Upper lobe of right lung (tissue), 1 donor: ENCODE results near the gene HOXC9. TPM values are rescaled to one million over a fixed set of nuclear protein-coding genes. Genes with fewer than 3 reads are reported as not detected.

Experiments
- ATAC-seq: fragments of 200-7000 bp; cut with Tn5 transposase; one replicate; pipeline ENCODE4 v1.9.1; 2020; ENCODE audit warnings: mild to moderate bottlenecking, moderate library complexity
- DNase-seq: peaks from one replicate; pipeline ENCODE4 v3.0.0-alpha.2; 2020
- H3K27ac ChIP-seq: fragments of 200-600 bp; one replicate; pipeline ENCODE4 v1.8.0; 2022
- H3K27me3 ChIP-seq: fragments of 200-600 bp; one replicate; pipeline ENCODE4 v1.8.0; 2022; ENCODE audit warnings: mild to moderate bottlenecking
- H3K36me3 ChIP-seq: fragments of 200-600 bp; one replicate; pipeline ENCODE4 v1.8.0; 2022
- H3K4me1 ChIP-seq: fragments of 200-600 bp; one replicate; pipeline ENCODE4 v1.8.0; 2022
- H3K4me3 ChIP-seq: fragments of 200-600 bp; one replicate; pipeline ENCODE4 v1.8.0; 2022; ENCODE audit warnings: mild to moderate bottlenecking
- H3K9me3 ChIP-seq: fragments of 200-600 bp; one replicate; pipeline ENCODE4 v1.8.0; 2022
- intact Hi-C: fragments of 100-400 bp; cut with DNase I; formaldehyde crosslinking; loops from one replicate; pipeline ENCODE4 v1.11.0; 2022
- total RNA-seq: library from RNA; stranded (reverse); fragmentation: NEBNext Ultra II Directional; extraction: Animal tissue kit (Norgen Biotek cat#: 25700); gene quantifications from one replicate; pipeline ENCODE4 v1.2.1, GENCODE V29; 2021
- TF ChIP-seq, protein P1 (sequence below): fragments of 200-600 bp; IDR thresholded peaks from one replicate; pipeline ENCODE4 v1.8.0; 2022; ENCODE audit warnings: antibody characterized with exemption
- donor health status: DM: no; HTN: yes; CAD: no; lungs with severe emphysema.

Gene HOXC9
- total RNA-seq, 1 donor from 2014 or later: 0.61 TPM

DNA sequence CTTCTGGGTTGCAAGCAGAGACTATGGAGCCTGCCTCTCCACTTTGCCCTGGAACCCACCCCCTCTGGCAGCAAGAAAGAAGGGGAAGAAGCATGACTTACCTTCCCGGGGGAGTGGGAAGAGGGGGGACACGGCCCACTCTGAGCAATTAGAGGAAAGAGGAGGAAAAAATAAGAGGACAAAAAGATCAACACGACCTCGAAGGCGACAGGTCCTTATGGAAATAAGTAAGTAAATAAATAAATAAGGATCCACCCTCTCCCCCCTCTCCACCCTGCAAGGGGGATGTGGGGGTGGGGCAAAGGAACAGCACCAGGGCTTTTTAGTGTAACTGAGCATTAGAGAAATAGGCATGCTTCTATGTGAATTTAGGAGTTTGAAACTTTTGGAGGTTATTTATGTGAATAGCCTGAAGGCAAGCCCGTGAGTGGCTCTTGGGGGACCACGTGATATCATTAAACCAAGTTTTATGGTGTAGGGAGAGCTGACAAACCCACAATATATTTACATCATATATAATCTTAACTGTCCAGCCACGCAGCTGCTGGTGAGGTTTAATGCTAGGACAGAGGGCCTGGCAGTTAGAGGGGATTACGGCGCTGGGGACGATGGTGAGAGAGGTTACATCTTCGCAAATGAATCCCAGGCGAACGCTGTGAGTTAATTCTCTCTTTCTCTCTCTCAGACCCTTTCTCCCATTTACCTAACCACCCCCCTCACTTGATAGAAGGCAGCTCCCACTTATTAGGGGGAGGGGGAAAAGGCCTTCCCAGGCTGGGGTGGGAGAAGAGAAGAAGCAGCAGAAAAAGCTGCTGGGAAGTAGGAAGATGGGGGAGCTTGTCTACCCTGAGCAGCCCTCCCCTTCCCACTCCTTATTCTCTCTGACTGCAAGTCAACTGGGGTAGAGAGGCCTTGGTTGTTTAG lies 37.7 kb downstream of the HOXC9 start:
- Histone ChIP-seq H3K4me3 (no peak overlapping the region), H3K9me3 (no peaks in the 10 kb centered on the region), H3K4me1 (no peaks in the 10 kb centered on the region), H3K36me3 (no peaks in the 10 kb centered on the region), H3K27ac (no peak overlapping the region), H3K27me3 (peaks cover 92% of the 10 kb centered on the region)
- no peak for ATAC-seq
- TF ChIP-seq, protein P1, sequence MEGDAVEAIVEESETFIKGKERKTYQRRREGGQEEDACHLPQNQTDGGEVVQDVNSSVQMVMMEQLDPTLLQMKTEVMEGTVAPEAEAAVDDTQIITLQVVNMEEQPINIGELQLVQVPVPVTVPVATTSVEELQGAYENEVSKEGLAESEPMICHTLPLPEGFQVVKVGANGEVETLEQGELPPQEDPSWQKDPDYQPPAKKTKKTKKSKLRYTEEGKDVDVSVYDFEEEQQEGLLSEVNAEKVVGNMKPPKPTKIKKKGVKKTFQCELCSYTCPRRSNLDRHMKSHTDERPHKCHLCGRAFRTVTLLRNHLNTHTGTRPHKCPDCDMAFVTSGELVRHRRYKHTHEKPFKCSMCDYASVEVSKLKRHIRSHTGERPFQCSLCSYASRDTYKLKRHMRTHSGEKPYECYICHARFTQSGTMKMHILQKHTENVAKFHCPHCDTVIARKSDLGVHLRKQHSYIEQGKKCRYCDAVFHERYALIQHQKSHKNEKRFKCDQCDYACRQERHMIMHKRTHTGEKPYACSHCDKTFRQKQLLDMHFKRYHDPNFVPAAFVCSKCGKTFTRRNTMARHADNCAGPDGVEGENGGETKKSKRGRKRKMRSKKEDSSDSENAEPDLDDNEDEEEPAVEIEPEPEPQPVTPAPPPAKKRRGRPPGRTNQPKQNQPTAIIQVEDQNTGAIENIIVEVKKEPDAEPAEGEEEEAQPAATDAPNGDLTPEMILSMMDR: no peak
- DNase-seq: no peak
- intact Hi-C loops: no loop called here

DNA sequence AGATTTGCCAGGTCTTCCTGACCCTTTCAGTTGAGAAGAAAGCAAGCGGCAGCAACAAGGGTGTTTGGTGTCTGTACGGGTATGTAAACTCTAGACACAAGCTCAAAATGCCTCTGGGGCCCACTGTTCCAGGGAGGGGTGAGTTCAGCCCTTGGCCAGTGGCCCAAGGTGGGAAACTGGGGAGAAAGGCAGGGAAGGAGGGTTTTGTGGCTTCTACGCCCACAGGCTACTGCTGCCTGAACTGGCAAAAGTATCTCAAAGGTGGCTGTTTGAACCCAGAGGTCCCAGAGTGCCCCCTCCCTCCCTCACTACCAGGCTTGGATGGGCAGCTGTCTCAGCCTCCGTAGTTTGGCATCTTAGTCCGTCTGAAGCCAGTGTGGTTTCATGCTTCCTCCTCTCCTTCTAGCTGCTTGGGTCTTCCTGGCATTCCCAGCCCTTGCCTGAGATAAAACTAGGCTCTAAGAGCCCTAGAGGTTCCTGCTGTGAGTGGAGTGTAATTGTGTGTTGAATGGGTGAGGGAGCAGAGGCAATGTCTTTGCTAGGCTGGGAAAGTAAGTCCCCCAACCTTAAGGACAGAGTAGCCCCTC lies 38.4 kb downstream of the HOXC9 start:
- no peak for ATAC-seq
- H3K27ac ChIP-seq: no peak overlapping the region
- no peaks in the 10 kb centered on the region for H3K9me3 ChIP-seq
- TF ChIP-seq, protein P1: no peak
- intact Hi-C loops: no loop called here
- H3K27me3 ChIP-seq: peaks cover 92% of the 10 kb centered on the region
- no peak overlapping the region for H3K4me3 ChIP-seq
- no peaks in the 10 kb centered on the region for H3K4me1 ChIP-seq
- H3K36me3 ChIP-seq: no peaks in the 10 kb centered on the region
- DNase-seq: no peak

DNA sequence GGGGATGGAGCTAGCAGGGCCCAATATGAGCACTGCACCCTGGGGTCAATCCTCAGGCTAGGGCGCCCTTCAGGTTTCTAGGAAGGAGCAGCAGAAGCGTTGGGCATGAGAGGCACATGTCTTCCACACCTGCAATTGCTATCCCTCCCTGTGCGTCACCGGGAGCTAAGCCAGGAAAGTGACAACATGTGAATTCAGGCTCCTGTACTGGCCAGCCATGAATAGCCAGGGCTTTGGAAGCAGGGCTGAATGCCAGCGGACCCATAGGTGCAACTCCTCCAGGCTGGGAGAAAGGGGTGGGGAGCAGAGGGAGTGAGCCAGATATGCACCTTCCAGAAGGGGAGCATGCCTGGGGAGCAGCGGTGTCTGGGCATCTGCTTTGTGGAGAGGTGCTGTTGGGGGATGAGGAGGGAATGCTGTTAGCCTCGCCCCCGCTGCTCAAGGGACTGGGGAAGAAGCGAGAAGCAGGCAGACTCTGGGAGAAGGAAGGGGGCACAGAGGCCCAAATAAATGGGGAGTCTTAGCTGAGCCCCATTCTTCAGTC lies 39.0 kb downstream of the HOXC9 start:
- H3K27ac ChIP-seq: no peak overlapping the region
- no peaks in the 10 kb centered on the region for H3K36me3 ChIP-seq
- TF ChIP-seq, protein P1: no peak
- no peaks in the 10 kb centered on the region for H3K4me1 ChIP-seq
- DNase-seq (no peak), ATAC-seq (no peak)
- no peaks in the 10 kb centered on the region for H3K9me3 ChIP-seq
- intact Hi-C loops: no loop called here
- H3K27me3 ChIP-seq: peaks cover 89% of the 10 kb centered on the region
- H3K4me3 ChIP-seq: no peak overlapping the region

DNA sequence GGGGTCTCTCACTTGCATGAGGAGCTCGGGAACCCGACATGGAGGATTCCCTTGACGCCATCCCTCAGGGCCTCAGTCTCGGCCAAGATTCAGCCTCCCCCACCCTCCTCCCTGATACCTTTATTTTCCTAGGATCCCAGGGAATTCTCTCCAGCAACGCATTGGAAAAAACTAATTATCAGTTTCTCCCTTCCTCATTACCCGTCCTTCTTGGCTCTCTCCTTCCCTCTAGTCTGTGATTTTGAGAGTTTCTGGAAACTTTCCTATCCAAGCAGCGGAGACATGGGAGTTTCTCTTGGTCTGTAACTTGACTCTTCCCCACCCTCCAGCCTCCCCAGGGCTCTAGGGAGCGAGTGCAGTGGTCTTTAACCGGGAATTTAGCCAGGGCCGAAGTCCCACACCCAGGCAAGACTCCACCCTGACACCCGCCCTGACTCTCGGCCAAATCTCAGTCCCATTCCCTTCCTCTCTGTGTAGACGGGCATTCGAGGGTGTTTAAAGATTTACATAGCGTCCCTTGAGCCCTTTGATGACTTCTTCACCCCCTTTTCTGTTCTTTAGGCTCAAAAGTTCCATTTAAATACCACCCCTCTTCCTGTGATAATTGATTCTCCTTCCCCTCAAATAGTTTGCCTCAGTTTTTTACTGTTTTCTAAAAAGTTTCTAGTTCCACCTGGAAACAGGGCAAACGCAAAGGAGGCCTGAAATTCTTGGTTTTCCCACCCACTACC lies 39.6 kb downstream of the HOXC9 start:
- ATAC-seq: no peak
- H3K27ac ChIP-seq: no peak overlapping the region
- H3K36me3 ChIP-seq: no peaks in the 10 kb centered on the region
- no peak for DNase-seq
- intact Hi-C loops: no loop called here
- H3K4me3 ChIP-seq: no peak overlapping the region
- H3K9me3 ChIP-seq: no peaks in the 10 kb centered on the region
- H3K27me3 ChIP-seq: peaks cover 83% of the 10 kb centered on the region
- TF ChIP-seq, protein P1: no peak
- no peaks in the 10 kb centered on the region for H3K4me1 ChIP-seq

DNA sequence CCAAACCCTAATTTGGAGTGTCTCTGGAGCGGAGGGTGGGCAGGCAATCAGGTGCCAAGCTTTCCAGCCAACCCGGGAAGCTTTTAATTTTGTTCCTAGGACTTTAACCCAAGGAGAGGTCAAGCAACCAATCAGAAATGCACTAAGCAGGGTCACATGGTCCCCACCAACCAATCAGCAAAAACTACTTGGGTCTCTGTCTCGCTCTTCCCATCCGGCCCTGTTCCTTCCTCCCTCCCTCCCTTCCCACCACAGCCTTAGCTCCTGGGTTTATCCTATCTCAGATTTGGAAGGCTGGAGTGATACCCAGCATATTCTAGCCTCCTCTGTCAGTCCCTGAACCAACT lies 40.2 kb downstream of the HOXC9 start:
- TF ChIP-seq, protein P1: no peak
- Histone ChIP-seq H3K36me3 (no peaks in the 10 kb centered on the region), H3K9me3 (no peaks in the 10 kb centered on the region), H3K27me3 (peaks cover 83% of the 10 kb centered on the region), H3K4me1 (no peaks in the 10 kb centered on the region), H3K27ac (no peak overlapping the region), H3K4me3 (no peak overlapping the region)
- DNase-seq (no peak), ATAC-seq (no peak)
- intact Hi-C loops: no loop called here
